ENCODE results near the gene RFX5. TPM values are rescaled to one million over a fixed set of nuclear protein-coding genes. Genes with fewer than 3 reads are reported as not detected.

The RFX5 gene
- total and polyA plus RNA-seq, 9 of the 15 experiments (the other 6 are each of a cell fraction or from before 2014, with no cell fraction given) = 3.8 to 48.2 (median 32.2) TPM

DNA sequence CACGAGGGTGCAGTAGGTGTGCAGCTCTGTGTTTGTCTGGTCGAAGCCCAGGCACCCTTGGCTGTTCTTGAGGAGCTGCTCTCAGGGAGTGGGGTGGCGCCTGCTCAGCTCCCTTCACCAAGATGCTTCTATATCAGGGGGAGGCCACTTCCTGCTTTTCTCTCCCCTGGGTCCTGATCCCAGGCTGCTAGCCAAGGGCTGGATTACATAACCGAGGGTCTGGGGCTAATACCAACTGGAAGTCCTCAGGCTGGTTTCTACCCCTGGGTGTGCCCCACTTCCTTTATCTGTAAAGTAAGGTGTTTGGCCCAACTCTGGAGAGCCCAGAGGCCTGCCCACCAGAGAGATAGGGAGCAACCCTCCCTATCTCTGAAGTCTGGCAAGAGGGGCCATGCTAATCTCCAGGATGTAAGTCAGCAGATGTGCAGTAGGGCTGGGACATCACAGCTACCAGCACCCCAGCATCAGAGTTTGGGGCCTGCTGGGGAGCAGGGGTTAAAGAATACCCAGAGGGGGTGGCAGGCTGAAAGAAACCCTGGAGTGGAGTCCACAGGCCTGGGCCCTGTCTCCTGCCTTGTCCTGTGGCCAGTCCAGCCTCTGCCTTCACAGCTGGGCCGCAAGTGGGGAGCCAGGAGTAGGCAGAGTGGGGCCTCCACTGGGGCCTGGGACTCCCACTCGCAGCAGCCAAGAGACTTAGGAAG, 23.3 kb upstream of the RFX5 start (continued):
- TF ChIP-seq CEBPZ (IDR thresholded peaks at IDR 0.05; ENCODE audit: borderline replicate concordance, low read depth, low read length) (no peak), ZC3H4 (CRISPR knock-in tag; IDR thresholded peaks at IDR 0.05; ENCODE audit: borderline replicate concordance) (no peak), NR3C1 (CRISPR knock-in tag; IDR thresholded peaks at IDR 0.05) (no peak), ARNT (IDR thresholded peaks at IDR 0.05) (no peak), SMARCE1 (IDR thresholded peaks at IDR 0.05) (0 out of 2 replicates have a peak, but pooled peaks have one; percentile 33), SAFB2 (IDR thresholded peaks at IDR 0.05; ENCODE audit: borderline replicate concordance, low read depth, low read length, severe bottlenecking) (no peak)
- TF ChIP-seq, protein P1, sequence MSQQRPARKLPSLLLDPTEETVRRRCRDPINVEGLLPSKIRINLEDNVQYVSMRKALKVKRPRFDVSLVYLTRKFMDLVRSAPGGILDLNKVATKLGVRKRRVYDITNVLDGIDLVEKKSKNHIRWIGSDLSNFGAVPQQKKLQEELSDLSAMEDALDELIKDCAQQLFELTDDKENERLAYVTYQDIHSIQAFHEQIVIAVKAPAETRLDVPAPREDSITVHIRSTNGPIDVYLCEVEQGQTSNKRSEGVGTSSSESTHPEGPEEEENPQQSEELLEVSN (IDR thresholded peaks at IDR 0.05; ENCODE audit: borderline replicate concordance in 1 of 2, extremely low read depth in 1 of 2, insufficient read depth in 1 of 2, insufficient read length in 1 of 2, low read depth in 1 of 2, low read length in 1 of 2, poor library complexity in 1 of 2, severe bottlenecking in 1 of 2) = peak in 1 of 2 experiments; percentile 14
- TF ChIP-seq, protein P2, sequence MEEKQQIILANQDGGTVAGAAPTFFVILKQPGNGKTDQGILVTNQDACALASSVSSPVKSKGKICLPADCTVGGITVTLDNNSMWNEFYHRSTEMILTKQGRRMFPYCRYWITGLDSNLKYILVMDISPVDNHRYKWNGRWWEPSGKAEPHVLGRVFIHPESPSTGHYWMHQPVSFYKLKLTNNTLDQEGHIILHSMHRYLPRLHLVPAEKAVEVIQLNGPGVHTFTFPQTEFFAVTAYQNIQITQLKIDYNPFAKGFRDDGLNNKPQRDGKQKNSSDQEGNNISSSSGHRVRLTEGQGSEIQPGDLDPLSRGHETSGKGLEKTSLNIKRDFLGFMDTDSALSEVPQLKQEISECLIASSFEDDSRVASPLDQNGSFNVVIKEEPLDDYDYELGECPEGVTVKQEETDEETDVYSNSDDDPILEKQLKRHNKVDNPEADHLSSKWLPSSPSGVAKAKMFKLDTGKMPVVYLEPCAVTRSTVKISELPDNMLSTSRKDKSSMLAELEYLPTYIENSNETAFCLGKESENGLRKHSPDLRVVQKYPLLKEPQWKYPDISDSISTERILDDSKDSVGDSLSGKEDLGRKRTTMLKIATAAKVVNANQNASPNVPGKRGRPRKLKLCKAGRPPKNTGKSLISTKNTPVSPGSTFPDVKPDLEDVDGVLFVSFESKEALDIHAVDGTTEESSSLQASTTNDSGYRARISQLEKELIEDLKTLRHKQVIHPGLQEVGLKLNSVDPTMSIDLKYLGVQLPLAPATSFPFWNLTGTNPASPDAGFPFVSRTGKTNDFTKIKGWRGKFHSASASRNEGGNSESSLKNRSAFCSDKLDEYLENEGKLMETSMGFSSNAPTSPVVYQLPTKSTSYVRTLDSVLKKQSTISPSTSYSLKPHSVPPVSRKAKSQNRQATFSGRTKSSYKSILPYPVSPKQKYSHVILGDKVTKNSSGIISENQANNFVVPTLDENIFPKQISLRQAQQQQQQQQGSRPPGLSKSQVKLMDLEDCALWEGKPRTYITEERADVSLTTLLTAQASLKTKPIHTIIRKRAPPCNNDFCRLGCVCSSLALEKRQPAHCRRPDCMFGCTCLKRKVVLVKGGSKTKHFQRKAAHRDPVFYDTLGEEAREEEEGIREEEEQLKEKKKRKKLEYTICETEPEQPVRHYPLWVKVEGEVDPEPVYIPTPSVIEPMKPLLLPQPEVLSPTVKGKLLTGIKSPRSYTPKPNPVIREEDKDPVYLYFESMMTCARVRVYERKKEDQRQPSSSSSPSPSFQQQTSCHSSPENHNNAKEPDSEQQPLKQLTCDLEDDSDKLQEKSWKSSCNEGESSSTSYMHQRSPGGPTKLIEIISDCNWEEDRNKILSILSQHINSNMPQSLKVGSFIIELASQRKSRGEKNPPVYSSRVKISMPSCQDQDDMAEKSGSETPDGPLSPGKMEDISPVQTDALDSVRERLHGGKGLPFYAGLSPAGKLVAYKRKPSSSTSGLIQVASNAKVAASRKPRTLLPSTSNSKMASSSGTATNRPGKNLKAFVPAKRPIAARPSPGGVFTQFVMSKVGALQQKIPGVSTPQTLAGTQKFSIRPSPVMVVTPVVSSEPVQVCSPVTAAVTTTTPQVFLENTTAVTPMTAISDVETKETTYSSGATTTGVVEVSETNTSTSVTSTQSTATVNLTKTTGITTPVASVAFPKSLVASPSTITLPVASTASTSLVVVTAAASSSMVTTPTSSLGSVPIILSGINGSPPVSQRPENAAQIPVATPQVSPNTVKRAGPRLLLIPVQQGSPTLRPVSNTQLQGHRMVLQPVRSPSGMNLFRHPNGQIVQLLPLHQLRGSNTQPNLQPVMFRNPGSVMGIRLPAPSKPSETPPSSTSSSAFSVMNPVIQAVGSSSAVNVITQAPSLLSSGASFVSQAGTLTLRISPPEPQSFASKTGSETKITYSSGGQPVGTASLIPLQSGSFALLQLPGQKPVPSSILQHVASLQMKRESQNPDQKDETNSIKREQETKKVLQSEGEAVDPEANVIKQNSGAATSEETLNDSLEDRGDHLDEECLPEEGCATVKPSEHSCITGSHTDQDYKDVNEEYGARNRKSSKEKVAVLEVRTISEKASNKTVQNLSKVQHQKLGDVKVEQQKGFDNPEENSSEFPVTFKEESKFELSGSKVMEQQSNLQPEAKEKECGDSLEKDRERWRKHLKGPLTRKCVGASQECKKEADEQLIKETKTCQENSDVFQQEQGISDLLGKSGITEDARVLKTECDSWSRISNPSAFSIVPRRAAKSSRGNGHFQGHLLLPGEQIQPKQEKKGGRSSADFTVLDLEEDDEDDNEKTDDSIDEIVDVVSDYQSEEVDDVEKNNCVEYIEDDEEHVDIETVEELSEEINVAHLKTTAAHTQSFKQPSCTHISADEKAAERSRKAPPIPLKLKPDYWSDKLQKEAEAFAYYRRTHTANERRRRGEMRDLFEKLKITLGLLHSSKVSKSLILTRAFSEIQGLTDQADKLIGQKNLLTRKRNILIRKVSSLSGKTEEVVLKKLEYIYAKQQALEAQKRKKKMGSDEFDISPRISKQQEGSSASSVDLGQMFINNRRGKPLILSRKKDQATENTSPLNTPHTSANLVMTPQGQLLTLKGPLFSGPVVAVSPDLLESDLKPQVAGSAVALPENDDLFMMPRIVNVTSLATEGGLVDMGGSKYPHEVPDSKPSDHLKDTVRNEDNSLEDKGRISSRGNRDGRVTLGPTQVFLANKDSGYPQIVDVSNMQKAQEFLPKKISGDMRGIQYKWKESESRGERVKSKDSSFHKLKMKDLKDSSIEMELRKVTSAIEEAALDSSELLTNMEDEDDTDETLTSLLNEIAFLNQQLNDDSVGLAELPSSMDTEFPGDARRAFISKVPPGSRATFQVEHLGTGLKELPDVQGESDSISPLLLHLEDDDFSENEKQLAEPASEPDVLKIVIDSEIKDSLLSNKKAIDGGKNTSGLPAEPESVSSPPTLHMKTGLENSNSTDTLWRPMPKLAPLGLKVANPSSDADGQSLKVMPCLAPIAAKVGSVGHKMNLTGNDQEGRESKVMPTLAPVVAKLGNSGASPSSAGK (IDR thresholded peaks at IDR 0.05) = no peak

All from K562 (cell line).